22Rv1 (cell line): Measurements from ENCODE around the gene MALSU1.

ENCODE experiments used
- H3K27ac ChIP-seq: fragments of 450-650 bp; 2 replicates; pipeline ENCODE4 v1.5.1; 2017
- CTCF ChIP-seq: fragments of 450-650 bp; IDR thresholded peaks from 2 replicates; pipeline ENCODE4 v1.5.1; 2017; ENCODE audit warnings: mild to moderate bottlenecking
- ZFX ChIP-seq: fragments of 450-650 bp; IDR thresholded peaks from 2 replicates; pipeline ENCODE4 v1.6.1; 2017; ENCODE audit warnings: antibody characterized with exemption, borderline replicate concordance

Gene MALSU1

GRCh38 chr7:23298885-23299769 lies at the start of gene MALSU1:
Gene MALSU1, plus strand, starts transcription at chr7:23299339. Its CDS starts 14 bp downstream, at chr7:23299353.
- TF ChIP-seq ZFX: 0 out of 2 replicates have a peak, but pooled peaks have one; percentile 63
- no peak for TF ChIP-seq CTCF
- H3K27ac ChIP-seq: peak within 1 kb of the TSS; percentile 72

- H3K27ac ChIP-seq: no peak overlapping the region
- TF ChIP-seq ZFX (no peak), CTCF (no peak)
These were observed 49.7 kb upstream of the MALSU1 start for GRCh38 chr7:23249486-23249885.

- TF ChIP-seq ZFX: no peak
- no peak for TF ChIP-seq CTCF
- no peak overlapping the region for H3K27ac ChIP-seq
These were observed 45.0 kb upstream of the MALSU1 start for GRCh38 chr7:23254051-23254681.

- no peak overlapping the region for H3K27ac ChIP-seq
- no peak for TF ChIP-seq ZFX
- TF ChIP-seq CTCF: no peak
These were observed 42.4 kb upstream of the MALSU1 start for GRCh38 chr7:23256731-23257130.

GRCh38 chr7:23260371-23260770 lies 38.8 kb upstream of the MALSU1 start:
- no peak overlapping the region for H3K27ac ChIP-seq
- no peak for TF ChIP-seq ZFX
- no peak for TF ChIP-seq CTCF

- no peak overlapping the region for H3K27ac ChIP-seq
- TF ChIP-seq CTCF (peak; percentile 100), ZFX (no peak)
These were observed 37.2 kb upstream of the MALSU1 start for GRCh38 chr7:23261843-23262452.
